Astrocyte (in vitro differentiated cells and primary cell): ENCODE data around the gene KATNA1.
"Not testable (repeated sequence)": the region's sequence is repeated elsewhere in the genome, so short reads cannot be mapped to it uniquely, and the experiment has no call there.

Source experiments
- EZH2 ChIP-seq: IDR thresholded peaks from 2 replicates; pipeline ENCODE4 v1.6.1; 2012; ENCODE audit warnings: mild to moderate bottlenecking, low read length, inconsistent platforms; ENCODE audit not compliant: insufficient read depth
- TF ChIP-seq, protein P1 (sequence below): IDR thresholded peaks from 2 replicates; pipeline ENCODE4 v1.5.1; 2011; ENCODE audit warnings: low read depth, mild to moderate bottlenecking, inconsistent platforms, low read length, moderate library complexity; ENCODE audit not compliant: insufficient read depth

- TF ChIP-seq, protein P1, sequence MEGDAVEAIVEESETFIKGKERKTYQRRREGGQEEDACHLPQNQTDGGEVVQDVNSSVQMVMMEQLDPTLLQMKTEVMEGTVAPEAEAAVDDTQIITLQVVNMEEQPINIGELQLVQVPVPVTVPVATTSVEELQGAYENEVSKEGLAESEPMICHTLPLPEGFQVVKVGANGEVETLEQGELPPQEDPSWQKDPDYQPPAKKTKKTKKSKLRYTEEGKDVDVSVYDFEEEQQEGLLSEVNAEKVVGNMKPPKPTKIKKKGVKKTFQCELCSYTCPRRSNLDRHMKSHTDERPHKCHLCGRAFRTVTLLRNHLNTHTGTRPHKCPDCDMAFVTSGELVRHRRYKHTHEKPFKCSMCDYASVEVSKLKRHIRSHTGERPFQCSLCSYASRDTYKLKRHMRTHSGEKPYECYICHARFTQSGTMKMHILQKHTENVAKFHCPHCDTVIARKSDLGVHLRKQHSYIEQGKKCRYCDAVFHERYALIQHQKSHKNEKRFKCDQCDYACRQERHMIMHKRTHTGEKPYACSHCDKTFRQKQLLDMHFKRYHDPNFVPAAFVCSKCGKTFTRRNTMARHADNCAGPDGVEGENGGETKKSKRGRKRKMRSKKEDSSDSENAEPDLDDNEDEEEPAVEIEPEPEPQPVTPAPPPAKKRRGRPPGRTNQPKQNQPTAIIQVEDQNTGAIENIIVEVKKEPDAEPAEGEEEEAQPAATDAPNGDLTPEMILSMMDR = not testable (repeated sequence)
- TF ChIP-seq EZH2 = not testable (repeated sequence)
Measured at GRCh38 chr6:149672265-149672664, 23.8 kb upstream of the KATNA1 start.
